Epithelial cell of proximal tubule (primary cell): ENCODE data around the gene KRTAP10-6. TPM values are rescaled to one million over a fixed set of nuclear protein-coding genes. Genes with fewer than 3 reads are reported as not detected.
"Not testable (repeated sequence)": the region's sequence is repeated elsewhere in the genome, so short reads cannot be mapped to it uniquely, and the experiment has no call there.

Experiments used
- DNase-seq: peaks from one replicate; pipeline ENCODE4 v3.0.0-alpha.2; 2011; ENCODE audit warnings: low read depth
- H3K4me3 ChIP-seq: 2 replicates; pipeline ENCODE4 v1.5.1; 2011; ENCODE audit warnings: low read depth, mild to moderate bottlenecking, low read length
- total RNA-seq: library from RNA; depleted of rRNA; stranded (reverse); fragments of >200 nt; gene quantifications from 2 replicates; pipeline ENCODE4 v1.2.3, GENCODE V29; 2015
- TF ChIP-seq, protein P1 (sequence below): conservative IDR thresholded peaks from 2 replicates; pipeline ENCODE4 v1.5.1; 2012; ENCODE audit warnings: low read depth, mild to moderate bottlenecking, low read length

The KRTAP10-6 gene
- total RNA-seq, 1 donor from 2014 or later: not detected

DNA sequence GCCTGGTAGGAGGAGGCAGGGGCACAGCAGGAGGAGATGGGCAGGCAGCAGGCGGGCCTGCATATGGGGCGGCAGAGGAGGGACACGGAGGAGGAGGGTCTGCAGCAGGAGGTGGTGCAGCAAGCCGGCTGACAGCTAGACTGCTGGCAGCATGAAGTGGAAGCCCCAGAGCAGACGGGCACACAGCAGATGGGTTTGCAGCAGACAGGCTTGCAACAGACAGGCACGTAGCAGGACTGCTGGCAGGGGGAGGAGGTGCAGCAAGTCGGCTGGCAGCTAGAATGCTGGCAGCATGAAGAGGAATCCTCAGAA is 12.5 kb downstream of the KRTAP10-6 start:
- TF ChIP-seq, protein P1, sequence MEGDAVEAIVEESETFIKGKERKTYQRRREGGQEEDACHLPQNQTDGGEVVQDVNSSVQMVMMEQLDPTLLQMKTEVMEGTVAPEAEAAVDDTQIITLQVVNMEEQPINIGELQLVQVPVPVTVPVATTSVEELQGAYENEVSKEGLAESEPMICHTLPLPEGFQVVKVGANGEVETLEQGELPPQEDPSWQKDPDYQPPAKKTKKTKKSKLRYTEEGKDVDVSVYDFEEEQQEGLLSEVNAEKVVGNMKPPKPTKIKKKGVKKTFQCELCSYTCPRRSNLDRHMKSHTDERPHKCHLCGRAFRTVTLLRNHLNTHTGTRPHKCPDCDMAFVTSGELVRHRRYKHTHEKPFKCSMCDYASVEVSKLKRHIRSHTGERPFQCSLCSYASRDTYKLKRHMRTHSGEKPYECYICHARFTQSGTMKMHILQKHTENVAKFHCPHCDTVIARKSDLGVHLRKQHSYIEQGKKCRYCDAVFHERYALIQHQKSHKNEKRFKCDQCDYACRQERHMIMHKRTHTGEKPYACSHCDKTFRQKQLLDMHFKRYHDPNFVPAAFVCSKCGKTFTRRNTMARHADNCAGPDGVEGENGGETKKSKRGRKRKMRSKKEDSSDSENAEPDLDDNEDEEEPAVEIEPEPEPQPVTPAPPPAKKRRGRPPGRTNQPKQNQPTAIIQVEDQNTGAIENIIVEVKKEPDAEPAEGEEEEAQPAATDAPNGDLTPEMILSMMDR: no peak
- no peak overlapping the region for H3K4me3 ChIP-seq
- no peak for DNase-seq

DNA sequence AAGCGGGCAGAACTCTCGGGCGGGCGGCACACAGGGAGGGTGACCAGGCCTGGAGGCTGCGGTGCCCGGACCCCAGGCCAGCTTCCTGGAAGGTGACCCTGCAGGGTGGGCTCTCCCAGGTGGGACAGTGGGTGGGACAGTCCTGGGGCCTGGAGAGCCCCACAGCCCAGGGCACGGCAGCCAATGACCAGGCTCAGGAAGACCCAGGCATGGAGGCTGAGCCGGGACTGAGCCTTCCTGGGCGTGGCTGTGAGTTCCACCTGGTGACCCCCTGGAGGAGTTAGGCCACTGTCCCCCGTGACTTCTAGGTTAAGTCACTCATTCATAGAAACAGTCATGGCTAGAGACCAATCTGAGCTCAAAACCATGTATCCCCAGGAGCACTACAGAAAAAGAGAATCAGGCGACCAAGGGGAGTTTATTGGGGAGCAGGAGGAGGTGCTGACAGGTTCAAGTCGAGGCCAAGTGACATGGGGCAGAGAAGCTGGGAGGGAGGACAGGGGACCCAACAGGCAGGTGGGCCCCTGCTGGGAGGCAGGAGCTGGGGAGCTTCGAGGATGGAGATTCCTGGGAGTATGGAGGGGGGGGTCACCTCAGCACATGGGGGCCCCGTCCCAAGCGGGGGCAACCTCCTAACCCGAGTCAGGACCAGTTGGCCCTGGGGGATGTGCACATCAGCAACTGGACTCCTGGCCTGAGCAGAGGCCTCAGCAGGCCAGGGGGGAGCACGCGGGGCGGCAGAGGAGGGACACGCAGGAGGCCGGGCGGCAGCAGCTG is 13.1 kb downstream of the KRTAP10-6 start:
- DNase-seq: no peak
- no peak overlapping the region for H3K4me3 ChIP-seq
- TF ChIP-seq, protein P1: no peak

DNA sequence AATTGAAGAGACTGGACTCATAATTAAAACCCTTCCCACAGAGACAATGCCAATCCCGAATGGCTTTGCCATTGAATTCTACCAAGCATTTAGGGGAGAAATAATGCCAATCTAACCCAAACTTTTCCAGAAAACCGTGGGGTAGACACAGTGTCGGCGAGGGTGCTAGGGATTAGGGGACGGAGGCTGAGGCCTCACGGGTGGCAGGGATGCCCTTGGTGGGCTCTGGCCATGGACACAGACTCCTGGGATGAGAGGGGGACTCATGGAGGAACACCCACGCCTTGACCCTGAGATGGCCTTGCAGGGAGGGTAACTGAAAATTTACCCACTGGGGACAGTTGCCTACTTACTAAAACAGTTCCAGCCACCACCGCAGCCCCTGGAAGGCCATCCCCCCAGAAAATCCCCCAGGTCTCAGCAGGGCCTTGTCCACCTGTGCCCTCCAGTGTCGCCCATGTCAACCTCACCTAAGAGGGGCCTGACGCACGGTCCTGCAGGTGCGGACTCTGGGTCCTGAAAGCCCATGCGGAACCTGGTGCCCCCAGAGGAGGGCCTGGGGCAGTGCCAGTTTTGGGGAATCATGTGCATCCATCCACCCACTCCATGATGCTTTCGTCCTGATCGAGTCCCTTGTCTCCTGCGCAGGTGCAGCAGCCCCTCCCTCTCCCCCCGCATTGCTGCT is 13.8 kb downstream of the KRTAP10-6 start:
- DNase-seq: no peak
- no peak overlapping the region for H3K4me3 ChIP-seq
- TF ChIP-seq, protein P1: no peak

DNA sequence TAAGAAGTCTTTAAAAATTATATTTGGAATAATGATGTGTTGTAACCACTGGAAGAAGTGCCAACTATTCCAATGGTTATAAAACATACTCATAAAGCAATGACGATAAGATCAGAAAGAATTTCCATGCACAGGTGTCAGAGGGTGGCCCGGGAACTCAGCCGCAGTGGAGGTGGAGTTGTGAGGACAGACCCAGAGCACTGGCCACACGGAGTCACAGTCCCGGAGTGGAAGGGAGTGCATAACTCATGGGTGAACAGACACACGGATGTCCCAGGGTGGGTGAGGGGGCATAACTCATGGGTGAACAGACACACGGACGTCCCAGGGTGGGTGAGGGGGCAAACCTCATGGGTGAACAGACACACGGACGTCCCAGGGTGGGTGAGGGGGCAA is 16.3 kb downstream of the KRTAP10-6 start:
- no peak for DNase-seq
- TF ChIP-seq, protein P1: no peak
- H3K4me3 ChIP-seq: no peak overlapping the region

DNA sequence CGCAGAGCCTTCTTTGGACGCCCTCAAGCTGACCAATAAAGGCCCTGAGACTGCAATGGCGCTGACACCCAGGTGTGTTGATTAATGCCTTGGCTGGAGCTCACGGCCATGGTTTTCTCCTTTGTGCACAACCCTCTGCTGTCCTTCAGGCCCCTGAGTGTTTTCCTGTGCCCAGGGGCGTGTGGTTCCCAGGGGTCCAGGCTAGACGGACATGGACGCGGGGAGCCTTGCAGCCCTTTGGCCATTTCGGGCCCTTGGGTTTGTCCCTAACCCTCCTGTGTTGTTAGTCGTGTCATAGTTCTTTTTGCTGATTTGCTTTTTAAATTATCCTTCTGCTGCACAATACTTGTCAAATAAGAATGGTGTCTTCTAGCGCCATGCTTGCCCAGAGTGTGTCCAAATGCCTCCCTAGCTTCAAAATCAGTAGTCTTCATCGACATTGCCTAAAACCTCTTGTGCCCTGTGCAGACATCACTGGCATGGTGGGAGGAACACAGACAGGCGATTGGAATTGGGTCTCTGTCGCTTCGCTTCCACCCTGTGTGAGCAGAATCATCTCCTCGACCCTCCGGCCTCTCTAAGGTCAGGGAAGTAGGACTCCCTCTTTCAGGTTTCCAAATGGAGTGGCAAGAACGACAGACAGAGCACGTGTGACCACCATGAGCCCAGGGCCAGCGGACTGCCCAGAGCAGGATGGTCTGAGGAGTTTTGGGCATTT is 16.8 kb downstream of the KRTAP10-6 start:
- TF ChIP-seq, protein P1: no peak
- H3K4me3 ChIP-seq: no peak overlapping the region
- DNase-seq: no peak

DNA sequence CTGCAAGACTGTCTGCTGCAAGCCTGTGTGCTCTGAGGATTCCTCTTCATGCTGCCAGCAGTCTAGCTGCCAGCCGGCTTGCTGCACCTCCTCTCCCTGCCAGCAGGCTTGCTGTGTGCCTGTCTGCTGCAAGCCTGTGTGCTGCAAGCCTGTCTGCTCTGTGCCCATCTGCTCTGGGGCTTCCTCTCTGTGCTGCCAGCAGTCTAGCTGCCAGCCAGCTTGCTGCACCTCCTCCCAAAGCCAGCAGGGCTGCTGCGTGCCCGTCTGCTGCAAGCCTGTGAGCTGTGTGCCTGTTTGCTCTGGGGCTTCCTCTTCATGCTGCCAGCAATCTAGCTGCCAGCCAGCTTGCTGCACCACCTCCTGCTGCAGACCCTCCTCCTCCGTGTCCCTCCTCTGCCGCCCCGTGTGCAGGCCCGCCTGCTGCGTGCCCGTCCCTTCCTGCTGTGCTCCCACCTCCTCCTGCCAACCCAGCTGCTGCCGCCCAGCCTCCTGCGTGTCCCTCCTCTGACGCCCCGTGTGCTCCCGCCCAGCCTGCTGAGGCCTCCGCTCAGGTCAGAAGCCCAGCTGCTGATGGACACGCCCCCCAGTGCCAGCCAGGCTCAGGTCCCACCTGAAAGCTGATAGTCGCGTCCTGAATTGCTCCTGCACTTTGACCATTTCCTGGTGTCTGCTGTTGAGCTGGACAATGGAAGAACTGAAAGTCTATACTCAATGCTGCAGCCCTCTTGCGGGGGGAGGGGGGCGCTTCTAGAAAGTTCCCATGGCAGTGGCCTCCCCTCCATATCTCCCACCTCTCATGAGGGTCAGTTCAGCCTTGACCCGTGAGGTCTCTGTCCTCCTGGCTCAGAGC is 17.6 kb downstream of the KRTAP10-6 start:
- DNase-seq: no peak
- H3K4me3 ChIP-seq: no peak overlapping the region
- TF ChIP-seq, protein P1: no peak

DNA sequence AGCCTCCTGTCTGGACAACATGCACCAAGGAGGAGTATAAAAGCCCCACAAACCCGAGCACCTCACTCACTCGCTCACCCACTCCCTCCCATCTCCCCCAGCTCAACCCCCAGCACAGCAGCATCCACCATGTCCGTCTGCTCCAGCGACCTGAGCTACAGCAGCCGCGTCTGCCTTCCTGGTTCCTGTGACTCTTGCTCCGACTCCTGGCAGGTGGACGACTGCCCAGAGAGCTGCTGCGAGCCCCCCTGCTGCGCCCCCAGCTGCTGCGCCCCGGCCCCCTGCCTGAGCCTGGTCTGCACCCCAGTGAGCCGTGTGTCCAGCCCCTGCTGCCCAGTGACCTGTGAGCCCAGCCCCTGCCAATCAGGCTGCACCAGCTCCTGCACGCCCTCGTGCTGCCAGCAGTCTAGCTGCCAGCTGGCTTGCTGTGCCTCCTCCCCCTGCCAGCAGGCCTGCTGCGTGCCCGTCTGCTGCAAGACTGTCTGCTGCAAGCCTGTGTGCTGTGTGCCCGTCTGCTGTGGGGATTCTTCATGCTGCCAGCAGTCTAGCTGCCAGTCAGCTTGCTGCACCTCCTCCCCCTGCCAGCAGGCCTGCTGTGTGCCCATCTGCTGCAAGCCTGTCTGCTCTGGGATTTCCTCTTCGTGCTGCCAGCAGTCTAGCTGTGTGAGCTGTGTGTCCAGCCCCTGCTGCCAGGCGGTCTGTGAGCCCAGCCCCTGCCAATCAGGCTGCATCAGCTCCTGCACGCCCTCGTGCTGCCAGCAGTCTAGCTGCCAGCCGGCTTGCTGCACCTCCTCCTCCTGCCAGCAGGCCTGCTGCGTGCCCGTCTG is 18.5 kb downstream of the KRTAP10-6 start, which contains the start of gene KRTAP10-4:
KRTAP10-4 (plus strand) TSS at position 100 of the 827 bp plus-strand sequence; CDS start at position 130, 30 bp downstream.
- not testable (repeated sequence) for DNase-seq, H3K4me3 ChIP-seq
